H1 (cell line): ENCODE data around the gene PKD1L1. TPM values are rescaled to one million over a fixed set of nuclear protein-coding genes. Genes with fewer than 3 reads are reported as not detected.

Source experiments
- BACH1 ChIP-seq: IDR thresholded peaks from 2 replicates; pipeline ENCODE4 v1.6.1; 2012; ENCODE audit warnings: low read length, improper control_type of control experiment
- polyA plus RNA-seq, 7 experiments: library from polyadenylated mRNA; depleted of rRNA in 3 of 7; stranded (reverse) in 5 of 7; unstranded in 2 of 7; fragments of >200 nt in 5 of 7; fragments of 200-250 nt in 2 of 7; gene quantifications; 1 replicate in 5 of 7; 2 replicates in 1 of 7; 4 replicates in 1 of 7; pipeline versions ENCODE4 v1.2.1 to v1.2.3, GENCODE V29; 2011 to 2013; ENCODE audit warnings: missing spikeins in 2 of 7, mixed read lengths in 2 of 7
- total RNA-seq: library from RNA; stranded (reverse); fragmentation: NEBNext Ultra II Directional; extraction: Animal tissue kit (Norgen Biotek cat#: 25700); gene quantifications from 2 replicates; pipeline ENCODE4 v1.2.1, GENCODE V29; 2021
- TF ChIP-seq, protein P1 (sequence below): IDR thresholded peaks from 2 replicates; pipeline ENCODE4 v1.6.1; 2012; ENCODE audit warnings: inconsistent platforms

The PKD1L1 gene
- total and polyA plus RNA-seq, 2 of the 8 experiments (the other 6 are each of a cell fraction or from before 2014, with no cell fraction given), result 0.22 to 0.35 TPM

- no peak for TF ChIP-seq BACH1
- TF ChIP-seq, protein P1, sequence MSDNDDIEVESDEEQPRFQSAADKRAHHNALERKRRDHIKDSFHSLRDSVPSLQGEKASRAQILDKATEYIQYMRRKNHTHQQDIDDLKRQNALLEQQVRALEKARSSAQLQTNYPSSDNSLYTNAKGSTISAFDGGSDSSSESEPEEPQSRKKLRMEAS, result no peak
Measured at GRCh38 chr7:47832105-47832715, 116.1 kb downstream of the PKD1L1 start (continued).
